Epithelial cell of proximal tubule (primary cell): ENCODE data around the gene TNFRSF21. TPM values are rescaled to one million over a fixed set of nuclear protein-coding genes. Genes with fewer than 3 reads are reported as not detected.

ENCODE experiments used
- DNase-seq: peaks from one replicate; pipeline ENCODE4 v3.0.0-alpha.2; 2011; ENCODE audit warnings: low read depth
- H3K4me3 ChIP-seq: 2 replicates; pipeline ENCODE4 v1.5.1; 2011; ENCODE audit warnings: low read depth, mild to moderate bottlenecking, low read length
- total RNA-seq: library from RNA; depleted of rRNA; stranded (reverse); fragments of >200 nt; gene quantifications from 2 replicates; pipeline ENCODE4 v1.2.3, GENCODE V29; 2015
- TF ChIP-seq, protein P1 (sequence below): conservative IDR thresholded peaks from 2 replicates; pipeline ENCODE4 v1.5.1; 2012; ENCODE audit warnings: low read depth, mild to moderate bottlenecking, low read length

Gene TNFRSF21
- total RNA-seq, 1 donor from 2014 or later, result 61.3 TPM

GRCh38 chr6:47248446-47248845, 61.3 kb downstream of the TNFRSF21 start:
- no peak overlapping the region for H3K4me3 ChIP-seq
- DNase-seq, result no peak
- TF ChIP-seq, protein P1, sequence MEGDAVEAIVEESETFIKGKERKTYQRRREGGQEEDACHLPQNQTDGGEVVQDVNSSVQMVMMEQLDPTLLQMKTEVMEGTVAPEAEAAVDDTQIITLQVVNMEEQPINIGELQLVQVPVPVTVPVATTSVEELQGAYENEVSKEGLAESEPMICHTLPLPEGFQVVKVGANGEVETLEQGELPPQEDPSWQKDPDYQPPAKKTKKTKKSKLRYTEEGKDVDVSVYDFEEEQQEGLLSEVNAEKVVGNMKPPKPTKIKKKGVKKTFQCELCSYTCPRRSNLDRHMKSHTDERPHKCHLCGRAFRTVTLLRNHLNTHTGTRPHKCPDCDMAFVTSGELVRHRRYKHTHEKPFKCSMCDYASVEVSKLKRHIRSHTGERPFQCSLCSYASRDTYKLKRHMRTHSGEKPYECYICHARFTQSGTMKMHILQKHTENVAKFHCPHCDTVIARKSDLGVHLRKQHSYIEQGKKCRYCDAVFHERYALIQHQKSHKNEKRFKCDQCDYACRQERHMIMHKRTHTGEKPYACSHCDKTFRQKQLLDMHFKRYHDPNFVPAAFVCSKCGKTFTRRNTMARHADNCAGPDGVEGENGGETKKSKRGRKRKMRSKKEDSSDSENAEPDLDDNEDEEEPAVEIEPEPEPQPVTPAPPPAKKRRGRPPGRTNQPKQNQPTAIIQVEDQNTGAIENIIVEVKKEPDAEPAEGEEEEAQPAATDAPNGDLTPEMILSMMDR, result no peak

DNA sequence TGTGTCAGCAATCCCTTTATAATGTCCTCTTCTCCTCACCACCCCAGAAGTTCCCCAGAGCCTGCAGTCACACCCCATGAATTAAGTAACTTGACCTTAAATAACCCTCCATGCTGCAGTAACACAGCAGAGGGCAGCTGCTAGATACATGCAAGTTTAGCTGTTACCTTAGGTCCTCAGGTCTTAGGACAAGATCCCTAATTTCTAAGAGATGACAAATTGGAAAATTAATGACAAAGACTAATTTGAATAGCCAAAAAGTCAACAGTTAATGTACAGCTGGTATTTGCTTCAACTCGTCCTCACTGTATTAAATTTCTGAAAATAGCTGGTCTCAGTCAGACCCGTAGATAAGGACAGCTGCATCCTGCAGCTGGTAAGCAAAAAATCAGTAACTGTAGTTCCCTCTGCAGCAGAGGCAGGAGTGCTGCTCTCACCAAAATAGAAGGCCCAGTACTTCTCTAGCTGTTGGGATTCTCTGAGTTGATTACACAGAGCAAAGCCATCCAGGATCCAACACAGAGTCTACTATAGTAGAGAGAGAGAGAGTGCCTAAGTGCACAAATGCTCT, 62.4 kb downstream of the TNFRSF21 start:
- TF ChIP-seq, protein P1, result no peak
- no peak overlapping the region for H3K4me3 ChIP-seq
- no peak for DNase-seq

GRCh38 chr6:47246551-47246950, 63.2 kb downstream of the TNFRSF21 start:
- DNase-seq, result no peak
- no peak overlapping the region for H3K4me3 ChIP-seq
- TF ChIP-seq, protein P1, result no peak

GRCh38 chr6:47245745-47246371, 63.8 kb downstream of the TNFRSF21 start:
- no peak overlapping the region for H3K4me3 ChIP-seq
- TF ChIP-seq, protein P1, result no peak
- DNase-seq, result no peak

GRCh38 chr6:47242483-47243386, 67.0 kb downstream of the TNFRSF21 start:
- peak; percentile 54 for DNase-seq
- peak overlapping the region; percentile 15 for H3K4me3 ChIP-seq
- TF ChIP-seq, protein P1, result no peak

- DNase-seq, result no peak
- TF ChIP-seq, protein P1, result peak; percentile 26
- H3K4me3 ChIP-seq, result no peak overlapping the region
These were observed 67.8 kb downstream of the TNFRSF21 start for GRCh38 chr6:47241742-47242482.
